HG03354 (cell line): ENCODE measurements around the gene DCTN2.
"Not testable (repeated sequence)": the region's sequence is repeated elsewhere in the genome, so short reads cannot be mapped to it uniquely, and the experiment has no call there.

ENCODE experiments used
- ATAC-seq: cut with Tn5 transposase; IDR thresholded peaks from one replicate; pipeline ENCODE4 v1.9.1; 2021; ENCODE audit warnings: mild to moderate bottlenecking; ENCODE audit not compliant: unreplicated experiment, poor library complexity, severe bottlenecking

Gene DCTN2

GRCh38 chr12:57546438-57547287 lies at the start of gene DCTN2:
DCTN2 (minus strand) TSS chr12:57547192; CDS start chr12:57547063, 129 bp downstream.
- peak; percentile 99 for ATAC-seq

GRCh38 chr12:57593187-57593586 lies 46.2 kb upstream of the DCTN2 start:
- ATAC-seq = no peak

GRCh38 chr12:57592551-57593165 lies 45.7 kb upstream of the DCTN2 start:
- no peak for ATAC-seq

GRCh38 chr12:57591782-57592325 lies 44.9 kb upstream of the DCTN2 start:
- ATAC-seq = no peak

- peak; percentile 94 for ATAC-seq
Observed at GRCh38 chr12:57590864-57591781, 44.1 kb upstream of the DCTN2 start, which contains the start of gene PIP4K2C. PIP4K2C (plus strand) TSS chr12:57591192; CDS start chr12:57591290, 98 bp downstream.

GRCh38 chr12:57590479-57590863 lies 43.5 kb upstream of the DCTN2 start:
- no peak for ATAC-seq

GRCh38 chr12:57588951-57589610 lies 42.1 kb upstream of the DCTN2 start:
- ATAC-seq = not testable (repeated sequence)

GRCh38 chr12:57586832-57587429 lies 39.9 kb upstream of the DCTN2 start:
- ATAC-seq = no peak

- ATAC-seq = no peak
Observed at GRCh38 chr12:57586128-57586527, 39.1 kb upstream of the DCTN2 start.

- no peak for ATAC-seq
Observed at GRCh38 chr12:57585156-57585555, 38.2 kb upstream of the DCTN2 start.

GRCh38 chr12:57584690-57585089 lies 37.7 kb upstream of the DCTN2 start:
- ATAC-seq = no peak

- ATAC-seq = no peak
Observed at GRCh38 chr12:57584050-57584449, 37.1 kb upstream of the DCTN2 start.

- ATAC-seq = peak; percentile 99
Observed at GRCh38 chr12:57583008-57583831, 36.2 kb upstream of the DCTN2 start.

GRCh38 chr12:57582440-57582839 lies 35.4 kb upstream of the DCTN2 start:
- ATAC-seq = no peak

GRCh38 chr12:57581802-57582201 lies 34.8 kb upstream of the DCTN2 start:
- ATAC-seq = no peak

- no peak for ATAC-seq
Observed at GRCh38 chr12:57580466-57580795, 33.4 kb upstream of the DCTN2 start.

GRCh38 chr12:57579677-57580465 lies 32.9 kb upstream of the DCTN2 start:
- no peak for ATAC-seq
